ENCODE measurements around the gene TXLNG. TPM values are rescaled to one million over a fixed set of nuclear protein-coding genes. Genes with fewer than 3 reads are reported as not detected.

The TXLNG gene
- total and polyA plus RNA-seq, 2 experiments from 2014 or later: 4.1 to 6.4 TPM

DNA sequence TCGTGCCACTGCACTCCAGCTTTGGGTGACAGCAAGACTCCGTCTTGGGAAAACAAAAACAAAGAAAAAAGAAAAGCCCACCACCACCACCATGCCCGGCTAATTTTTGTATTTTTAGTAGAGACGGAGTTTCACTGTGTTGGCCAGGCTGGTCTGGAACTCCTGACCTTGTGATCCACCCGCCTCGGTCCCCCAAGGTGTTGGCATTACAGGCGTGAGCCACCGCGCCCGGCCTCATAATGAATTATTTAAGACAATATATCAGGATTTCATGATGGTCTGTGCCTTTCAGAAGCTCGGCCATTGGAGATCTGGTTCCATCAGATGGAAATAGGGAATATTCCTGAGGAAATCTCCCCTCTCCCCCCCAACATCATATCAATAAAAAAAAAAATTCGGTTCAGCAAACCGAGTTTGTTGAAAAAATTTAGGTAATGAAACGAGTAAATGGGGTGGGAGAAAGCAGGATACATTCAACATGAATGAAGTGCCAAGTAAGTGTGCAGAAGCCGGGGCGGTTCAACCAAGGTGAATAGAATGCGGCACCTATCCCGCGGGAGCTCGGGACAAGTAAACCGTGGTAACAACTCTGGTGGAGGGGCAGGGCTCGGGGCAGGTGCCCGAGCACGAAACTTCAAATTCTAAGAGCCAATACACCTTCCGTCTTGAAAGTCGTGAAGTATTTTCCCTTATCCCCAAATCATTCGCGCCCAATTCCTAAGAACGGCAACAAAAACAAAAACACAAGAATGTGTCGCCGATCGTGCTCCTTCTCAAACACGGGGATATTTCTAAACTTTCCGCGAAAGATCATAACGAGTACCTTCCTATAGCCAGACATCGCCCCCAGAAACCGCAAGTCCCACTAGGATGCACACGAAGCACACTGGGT lies 773 bp upstream of the TXLNG start:
- H3F3A ChIP-seq (ENCODE audit: insufficient read depth): peaks cover 11% of the 10 kb centered on the region; the same call in 1 of the 2 replicates
- 12 to 14% methylated on average over 35 to 37 of the region's 39 CpGs for WGBS, 2 experiments (ENCODE audit: low coverage in 1 of 2, low lambda C conversion rate in 2 of 2, missing lambda C conversion rate in 2 of 2)
- H3K36me3 ChIP-seq (ENCODE audit: low read depth): no peaks in the 10 kb centered on the region
- H3K27ac ChIP-seq: no peak overlapping the region
- H3K79me2 ChIP-seq (ENCODE audit: insufficient read depth): peaks cover 35% of the 10 kb centered on the region
- H4K20me1 ChIP-seq (ENCODE audit: insufficient read depth): no peaks in the 10 kb centered on the region
- H3K4me1 ChIP-seq (ENCODE audit: insufficient read depth): no peaks in the 10 kb centered on the region
- H2AFZ ChIP-seq: peak overlapping the region; percentile 94
- H3K9me3 ChIP-seq (ENCODE audit: low read depth): no peaks in the 10 kb centered on the region
- H3K4me3 ChIP-seq: peak overlapping the region; percentile 80
- peak; percentile 18 for DNase-seq
- peak overlapping the region; percentile 80 for H3K4me2 ChIP-seq (ENCODE audit: unreplicated experiment)
- TF ChIP-seq EZH2 (IDR thresholded peaks at IDR 0.05; ENCODE audit: insufficient read depth, poor library complexity, severe bottlenecking) (no peak), EZH2phosphoT487 (IDR thresholded peaks at IDR 0.05; ENCODE audit: insufficient read depth, low read depth) (no peak)
- H3K9ac ChIP-seq: peak overlapping the region; percentile 67
- H3K9me2 ChIP-seq (ENCODE audit: insufficient read depth): no peaks in the 10 kb centered on the region
- no peaks in the 10 kb centered on the region for H3K27me3 ChIP-seq (replicated peaks; ENCODE audit: insufficient read depth)
- in situ Hi-C loops (cut with MboI): no loop called here

DNA sequence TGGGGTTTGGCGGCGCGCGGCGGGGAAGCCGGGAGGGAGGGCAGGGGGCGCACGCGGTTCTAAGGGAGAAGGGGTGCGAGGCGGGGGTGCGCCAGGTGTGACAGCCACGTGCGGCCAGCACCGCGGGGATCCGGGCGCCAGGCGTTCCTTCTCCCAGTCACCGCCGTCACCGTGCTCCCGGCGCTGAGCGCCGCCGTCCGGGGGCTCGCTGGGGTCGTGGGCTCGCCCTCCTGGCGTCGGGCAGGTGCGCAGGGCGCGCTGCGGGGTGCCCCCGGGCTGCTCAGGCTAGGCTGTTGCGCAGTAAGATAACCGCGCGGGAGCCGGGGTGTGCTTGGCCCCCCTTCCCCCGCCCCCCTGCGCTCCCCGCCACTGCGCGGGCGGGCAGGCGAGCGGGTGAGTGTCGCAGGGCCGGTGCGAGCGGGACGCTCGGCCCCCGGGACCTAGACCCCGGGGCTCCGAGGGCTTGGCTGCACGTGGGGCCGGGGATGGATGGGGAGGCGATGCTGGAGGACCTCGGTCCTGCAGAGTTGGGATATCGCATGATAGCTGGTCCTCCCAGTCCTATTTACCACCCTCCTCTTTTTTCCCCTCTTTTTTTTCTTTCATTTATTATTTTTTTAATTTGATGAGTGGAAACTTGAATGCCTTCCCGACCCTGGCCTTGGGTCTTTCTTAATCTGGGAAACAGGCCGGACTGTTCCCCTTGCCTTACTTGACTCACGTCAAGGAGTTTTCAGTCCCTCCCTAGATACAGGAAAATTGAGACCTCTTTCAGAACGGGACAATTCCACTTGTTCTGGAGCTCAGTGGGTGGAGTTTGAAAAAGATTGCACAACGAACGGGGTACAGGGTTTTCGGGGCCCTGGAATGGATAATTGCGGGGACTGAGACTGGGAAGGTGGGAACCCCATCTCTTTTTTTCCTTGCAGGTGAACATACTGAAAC lies 797 bp downstream of the TXLNG start:
- H3K27ac ChIP-seq: peak overlapping the region; percentile 67; the same call in 1 of the 2 replicates
- H3K9me2 ChIP-seq (ENCODE audit: insufficient read depth): no peaks in the 10 kb centered on the region
- peaks cover 48% of the 10 kb centered on the region for H3K79me2 ChIP-seq (ENCODE audit: insufficient read depth)
- H4K20me1 ChIP-seq (ENCODE audit: insufficient read depth): no peaks in the 10 kb centered on the region
- peaks cover 11% of the 10 kb centered on the region; the same call in 1 of the 2 replicates for H3F3A ChIP-seq (ENCODE audit: insufficient read depth)
- H3K9me3 ChIP-seq (ENCODE audit: low read depth): no peaks in the 10 kb centered on the region
- no peak for TF ChIP-seq EZH2phosphoT487 (IDR thresholded peaks at IDR 0.05; ENCODE audit: insufficient read depth, low read depth)
- no peak for TF ChIP-seq EZH2 (IDR thresholded peaks at IDR 0.05; ENCODE audit: insufficient read depth, poor library complexity, severe bottlenecking)
- peak overlapping the region; percentile 89 for H3K9ac ChIP-seq
- WGBS, 2 experiments (ENCODE audit: low coverage in 1 of 2, low lambda C conversion rate in 2 of 2, missing lambda C conversion rate in 2 of 2): 2% methylated on average over 7 to 38 of the region's 73 CpGs
- in situ Hi-C loops (cut with MboI): no loop called here
- DNase-seq: peak; percentile 53
- H3K4me2 ChIP-seq (ENCODE audit: unreplicated experiment): peak overlapping the region; percentile 65
- H3K4me1 ChIP-seq (ENCODE audit: insufficient read depth): no peaks in the 10 kb centered on the region
- H2AFZ ChIP-seq: peak overlapping the region; percentile 83
- no peaks in the 10 kb centered on the region for H3K27me3 ChIP-seq (replicated peaks; ENCODE audit: insufficient read depth)
- H3K36me3 ChIP-seq (ENCODE audit: low read depth): no peaks in the 10 kb centered on the region
- H3K4me3 ChIP-seq: peak overlapping the region; percentile 80

DNA sequence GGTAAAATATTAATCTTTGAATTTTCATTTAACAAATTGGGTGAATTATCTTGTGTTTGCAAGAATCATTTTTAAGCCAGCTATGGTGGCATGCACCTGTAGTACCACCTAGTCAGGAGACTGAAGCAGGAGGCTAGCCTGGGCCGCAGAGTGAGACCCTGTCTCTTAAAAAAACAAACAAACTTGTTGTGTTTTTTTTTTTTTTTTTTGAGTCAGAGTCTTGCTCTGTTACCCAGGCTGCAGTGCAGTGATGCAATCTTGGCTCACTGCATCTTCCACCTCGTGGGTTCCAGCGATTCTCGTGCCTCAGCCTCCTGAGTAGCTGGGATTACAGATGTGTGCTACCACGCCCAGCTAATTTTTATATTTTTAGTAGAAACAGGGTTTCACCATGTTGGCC lies 2.2 kb downstream of the TXLNG start:
- Histone ChIP-seq H2AFZ (no peak overlapping the region), H3K9me3 (ENCODE audit: low read depth) (no peaks in the 10 kb centered on the region), H3K9ac (no peak overlapping the region), H3K36me3 (ENCODE audit: low read depth) (no peaks in the 10 kb centered on the region), H3K4me1 (ENCODE audit: insufficient read depth) (no peaks in the 10 kb centered on the region), H3K4me2 (ENCODE audit: unreplicated experiment) (no peak overlapping the region), H4K20me1 (ENCODE audit: insufficient read depth) (no peaks in the 10 kb centered on the region), H3K4me3 (no peak overlapping the region), H3K79me2 (ENCODE audit: insufficient read depth) (peaks cover 58% of the 10 kb centered on the region), H3F3A (ENCODE audit: insufficient read depth) (peaks cover 11% of the 10 kb centered on the region; the same call in 1 of the 2 replicates), H3K9me2 (ENCODE audit: insufficient read depth) (no peaks in the 10 kb centered on the region), H3K27me3 (replicated peaks; ENCODE audit: insufficient read depth) (no peaks in the 10 kb centered on the region), H3K27ac (peak overlapping the region; percentile 46)
- DNase-seq: peak; percentile 46
- TF ChIP-seq EZH2phosphoT487 (IDR thresholded peaks at IDR 0.05; ENCODE audit: insufficient read depth, low read depth): no peak
- no peak for TF ChIP-seq EZH2 (IDR thresholded peaks at IDR 0.05; ENCODE audit: insufficient read depth, poor library complexity, severe bottlenecking)
- in situ Hi-C loops (cut with MboI): no loop called here
- WGBS, 2 experiments (ENCODE audit: low coverage in 1 of 2, low lambda C conversion rate in 2 of 2, missing lambda C conversion rate in 2 of 2): 30 to 36% methylated on average over 5 of the region's 5 CpGs

DNA sequence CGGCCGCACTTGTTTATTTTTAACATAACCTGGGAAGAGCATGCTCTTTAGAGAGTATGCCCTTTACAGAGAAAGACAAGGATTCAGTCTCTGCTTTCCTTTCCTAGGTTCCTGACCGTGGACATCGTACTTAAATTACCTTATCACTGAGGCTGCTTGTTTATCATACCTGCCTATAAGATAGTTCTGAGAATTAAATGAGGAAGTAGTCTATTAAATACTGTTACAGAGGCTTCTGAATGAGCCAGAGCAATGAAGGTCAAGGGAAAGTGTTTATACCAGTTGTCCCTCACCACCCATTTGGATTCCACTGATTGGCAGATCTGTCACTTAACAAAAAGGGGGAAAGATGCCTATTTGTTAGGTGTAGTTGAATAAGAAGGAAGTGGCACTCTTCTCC lies 10.0 kb downstream of the TXLNG start:
- TF ChIP-seq EZH2 (IDR thresholded peaks at IDR 0.05; ENCODE audit: insufficient read depth, poor library complexity, severe bottlenecking): no peak
- TF ChIP-seq EZH2phosphoT487 (IDR thresholded peaks at IDR 0.05; ENCODE audit: insufficient read depth, low read depth): no peak
- Histone ChIP-seq H3K9ac (no peak overlapping the region), H3K27ac (no peak overlapping the region), H3K4me1 (ENCODE audit: insufficient read depth) (peaks cover 10% of the 10 kb centered on the region), H3K9me3 (ENCODE audit: low read depth) (no peaks in the 10 kb centered on the region), H4K20me1 (ENCODE audit: insufficient read depth) (no peaks in the 10 kb centered on the region), H3K36me3 (ENCODE audit: low read depth) (no peaks in the 10 kb centered on the region), H3K9me2 (ENCODE audit: insufficient read depth) (no peaks in the 10 kb centered on the region), H2AFZ (no peak overlapping the region), H3K4me3 (no peak overlapping the region), H3K79me2 (ENCODE audit: insufficient read depth) (peaks cover 50% of the 10 kb centered on the region), H3K4me2 (ENCODE audit: unreplicated experiment) (no peak overlapping the region), H3F3A (ENCODE audit: insufficient read depth) (peaks cover 13% of the 10 kb centered on the region; the same call in 1 of the 2 replicates), H3K27me3 (replicated peaks; ENCODE audit: insufficient read depth) (no peaks in the 10 kb centered on the region)
- 99 to 100% methylated on average over 3 to 4 of the region's 4 CpGs for WGBS, 2 experiments (ENCODE audit: low coverage in 1 of 2, low lambda C conversion rate in 2 of 2, missing lambda C conversion rate in 2 of 2)
- no peak for DNase-seq
- in situ Hi-C loops (cut with MboI): no loop called here
